HG03565 (cell line): ENCODE results near the gene PGGT1B.

Experiments used
- ATAC-seq: cut with Tn5 transposase; IDR thresholded peaks from one replicate; pipeline ENCODE4 v1.9.1; 2021; ENCODE audit warnings: mild to moderate bottlenecking, moderate library complexity; ENCODE audit not compliant: unreplicated experiment

PGGT1B gene

GRCh38 chr5:115262321-115263077, at the start of gene PGGT1B:
Gene PGGT1B, minus strand, starts transcription at chr5:115262877. Its CDS starts 26 bp downstream, at chr5:115262851.
- ATAC-seq: peak; percentile 78

GRCh38 chr5:115309751-115310370, 47.2 kb upstream of the PGGT1B start:
- ATAC-seq: no peak

- no peak for ATAC-seq
Observed at GRCh38 chr5:115308815-115309214, 46.1 kb upstream of the PGGT1B start.

- ATAC-seq: no peak
Observed at GRCh38 chr5:115306011-115306536, 43.4 kb upstream of the PGGT1B start.

GRCh38 chr5:115304496-115304895, 41.8 kb upstream of the PGGT1B start:
- ATAC-seq: no peak

GRCh38 chr5:115298811-115299210, 36.1 kb upstream of the PGGT1B start:
- no peak for ATAC-seq

GRCh38 chr5:115297031-115297430, 34.4 kb upstream of the PGGT1B start:
- ATAC-seq: no peak

- ATAC-seq: peak; percentile 61
Observed at GRCh38 chr5:115296124-115297022, 33.7 kb upstream of the PGGT1B start, which contains the start of gene CCDC112. Gene CCDC112, minus strand, starts transcription at chr5:115296654. Its CDS starts 111 bp downstream, at chr5:115296543.

GRCh38 chr5:115295777-115296123, 33.1 kb upstream of the PGGT1B start:
- no peak for ATAC-seq

- ATAC-seq: no peak
Observed at GRCh38 chr5:115291397-115291796, 28.7 kb upstream of the PGGT1B start.

GRCh38 chr5:115289104-115289503, 26.4 kb upstream of the PGGT1B start:
- ATAC-seq: no peak

GRCh38 chr5:115284021-115284420, 21.3 kb upstream of the PGGT1B start:
- ATAC-seq: no peak

- ATAC-seq: no peak
Observed at GRCh38 chr5:115282131-115282530, 19.5 kb upstream of the PGGT1B start.

- ATAC-seq: no peak
Observed at GRCh38 chr5:115274584-115274983, 11.9 kb upstream of the PGGT1B start.

- ATAC-seq: no peak
Observed at GRCh38 chr5:115272297-115272958, 9.8 kb upstream of the PGGT1B start.

- ATAC-seq: no peak
Observed at GRCh38 chr5:115271295-115272050, 8.8 kb upstream of the PGGT1B start.

- no peak for ATAC-seq
Observed at GRCh38 chr5:115267617-115268016, 4.9 kb upstream of the PGGT1B start.

- no peak for ATAC-seq
Observed at GRCh38 chr5:115265220-115265619, 2.5 kb upstream of the PGGT1B start.

GRCh38 chr5:115264786-115265185, 2.1 kb upstream of the PGGT1B start:
- ATAC-seq: no peak

GRCh38 chr5:115263078-115263380, 352 bp upstream of the PGGT1B start:
- ATAC-seq: no peak
